K562 (cell line): ENCODE measurements around the gene ZC3H12C. TPM values are rescaled to one million over a fixed set of nuclear protein-coding genes. Genes with fewer than 3 reads are reported as not detected.
"Not testable (repeated sequence)": the region's sequence is repeated elsewhere in the genome, so short reads cannot be mapped to it uniquely, and the experiment has no call there.

Experiments used
- ATAC-seq: fragments of 200-7000 bp; cut with Tn5 transposase; 3 replicates; pipeline ENCODE4 v1.9.1; 2020; ENCODE audit warnings: moderate library complexity
- BruUV-seq: library from RNA; stranded (reverse); fragments of 400-500 nt; replicated peaks from 2 replicates; lab custom pipeline; 2021; lab: Mats Ljungman, UMichigan
- CTCF ChIA-PET: fragments of 300-600 bp; formaldehyde crosslinking; extraction: SDS; loops from one replicate; lab custom pipeline; 2021; ENCODE audit warnings: low intra/inter-chr PET ratio; lab: Yijun Ruan, JAX
- POLR2A ChIA-PET: fragments of 300-600, 350-650 bp; sonication (Branson Sonifier 250); formaldehyde crosslinking; extraction: SDS; loops from one replicate; lab custom pipeline; 2021; ENCODE audit warnings: antibody characterized with exemption, inconsistent platforms; lab: Yijun Ruan, JAX
- DNase-seq, 4 experiments: peaks; one replicate each; pipeline versions ENCODE4 v3.0.0 to v3.0.0-alpha.2; 2011 to 2018; ENCODE audit warnings: low spot score in 3 of 4, mixed read lengths in 3 of 4; ENCODE audit errors: extremely low read depth in 1 of 4
- FAIRE-seq: peaks from 2 replicates; lab custom pipeline; 2011; peaks lifted over from hg19 to GRCh38; lab: Jason Lieb, UNC
- H2AFZ ChIP-seq: 2 replicates; pipeline ENCODE4 v1.6.0; 2011; ENCODE audit warnings: low read depth, low read length, control low read depth, inconsistent platforms
- H3K27ac ChIP-seq: fragments of 200-600 bp; 3 replicates; pipeline ENCODE4 v1.8.0; 2011; ENCODE audit warnings: low read depth, mild to moderate bottlenecking, control low read depth, inconsistent platforms, low read length, moderate library complexity, mixed read lengths; ENCODE audit errors: extremely low read depth
- H3K27me3 ChIP-seq, 2 experiments: fragments of 300-600 bp in 1 of 2; 2 replicates in 1 of 2; 3 replicates in 1 of 2; pipeline versions ENCODE4 v1.6.0 to v1.8.0; 2011; ENCODE audit warnings: inconsistent platforms in 2 of 2, low read length in 2 of 2, mild to moderate bottlenecking in 1 of 2, mixed read lengths in 1 of 2, moderate library complexity in 1 of 2; ENCODE audit not compliant: control insufficient read depth in 2 of 2, insufficient read depth in 2 of 2
- H3K36me3 ChIP-seq: fragments of 300-600 bp; 3 replicates; pipeline ENCODE4 v1.8.0; 2011; ENCODE audit warnings: mild to moderate bottlenecking, low read length, inconsistent platforms; ENCODE audit not compliant: control insufficient read depth, insufficient read depth
- H3K4me1 ChIP-seq, 2 experiments: fragments of 200-600 bp in 1 of 2; replicated peaks in 1 of 2; 2 replicates in 1 of 2; 3 replicates in 1 of 2; pipeline versions ENCODE4 v1.5.1 to v1.8.0; 2011; ENCODE audit warnings: inconsistent platforms in 2 of 2, low read length in 2 of 2, mild to moderate bottlenecking in 1 of 2, mixed read lengths in 1 of 2, moderate library complexity in 1 of 2; ENCODE audit not compliant: control insufficient read depth in 2 of 2, insufficient read depth in 2 of 2
- H3K4me2 ChIP-seq: 2 replicates; pipeline ENCODE4 v1.6.1; 2011; ENCODE audit warnings: low read length, control low read depth, inconsistent platforms, mixed read lengths; ENCODE audit not compliant: insufficient read depth
- H3K4me3 ChIP-seq: fragments of 200-600 bp; sonication (generic), shearing (Covaris generic); 2 replicates; pipeline ENCODE4 v1.5.1; 2016; ENCODE audit warnings: control low read depth, inconsistent platforms
- H3K79me2 ChIP-seq: fragments of 200-600 bp; 3 replicates; pipeline ENCODE4 v1.8.0; 2011; ENCODE audit warnings: low read length, inconsistent platforms; ENCODE audit not compliant: control insufficient read depth, insufficient read depth
- H3K9ac ChIP-seq, 2 experiments: 2 replicates each; pipeline versions ENCODE4 v1.6.0 to v1.6.1; 2011; ENCODE audit warnings: low read depth in 2 of 2, low read length in 2 of 2, control low read depth in 1 of 2, inconsistent platforms in 1 of 2, mild to moderate bottlenecking in 1 of 2, mixed read lengths in 1 of 2; ENCODE audit not compliant: insufficient read depth in 1 of 2
- H3K9me1 ChIP-seq: one replicate; pipeline ENCODE4 v1.6.0; 2011; ENCODE audit warnings: inconsistent platforms, mild to moderate bottlenecking, low read length, moderate library complexity; ENCODE audit not compliant: control insufficient read depth, insufficient read depth
- H3K9me3 ChIP-seq: replicated peaks from 2 replicates; pipeline ENCODE4 v1.5.1; 2011; ENCODE audit warnings: low read depth, low read length, inconsistent platforms; ENCODE audit not compliant: control insufficient read depth, insufficient read depth
- H4K20me1 ChIP-seq: replicated peaks from 2 replicates; pipeline ENCODE4 v1.6.1; 2011; ENCODE audit warnings: low read length, inconsistent platforms, mixed read lengths; ENCODE audit not compliant: control insufficient read depth, insufficient read depth
- ATF1 ChIP-seq, 2 experiments: fragments of 450-650 bp in 1 of 2; IDR thresholded peaks; 2 replicates each; pipeline ENCODE4 v1.6.1; 2016; ENCODE audit warnings: missing compliant biosample characterization in 1 of 2, missing genetic modification characterization in 1 of 2
- ATF7 ChIP-seq: fragments of 450-650 bp; IDR thresholded peaks from 2 replicates; pipeline ENCODE4 v1.7.1; 2014; ENCODE audit warnings: mild to moderate bottlenecking, moderate library complexity
- CTBP1 ChIP-seq: fragments of 450-650 bp; IDR thresholded peaks from 2 replicates; pipeline ENCODE4 v1.6.1; 2016; ENCODE audit warnings: borderline replicate concordance
- NRF1 ChIP-seq, 2 experiments: fragments of 450-650 bp; IDR thresholded peaks in 1 of 2; conservative IDR thresholded peaks in 1 of 2; 2 replicates each; pipeline ENCODE4 v1.6.1; 2014; ENCODE audit warnings: mild to moderate bottlenecking in 2 of 2
- RAD21 ChIP-seq, 2 experiments: fragments of 250-450 bp in 1 of 2; fragments of 450-650 bp in 1 of 2; sonication (Bioruptor Pico) in 1 of 2; formaldehyde crosslinking in 1 of 2; IDR thresholded peaks in 1 of 2; conservative IDR thresholded peaks in 1 of 2; 2 replicates each; pipeline versions ENCODE4 v1.4.0 to v1.8.0; 2020 to 2022; ENCODE audit warnings: mild to moderate bottlenecking in 2 of 2, moderate library complexity in 1 of 2
- WGBS: fragments of 100-300 bp; shearing (Covaris generic); methylation state at CpG from one replicate; pipeline ENCODE4 v1.1.6; 2016; ENCODE audit warnings: low coverage, mixed read lengths; ENCODE audit not compliant: insufficient coverage; ENCODE audit errors: missing lambda C conversion rate; 5-methylcytosine and 5-hydroxymethylcytosine counted together
- in situ Hi-C: fragments of 300-500 bp; cut with MboI; formaldehyde crosslinking; loops from 4 replicates; pipeline ENCODE4 v1.15.0; 2018; ENCODE audit warnings: inconsistent platforms, mixed read lengths
- intact Hi-C: fragments of 100-400 bp; cut with micrococcal nuclease; formaldehyde crosslinking; loops from 2 replicates; pipeline ENCODE4 v1.14.2; 2022
- polyA plus RNA-seq, 8 experiments: library from polyadenylated mRNA; depleted of rRNA in 4 of 8; stranded (reverse) in 5 of 8; unstranded in 3 of 8; fragments of >200 nt; fragmentation: Nextera tagmentation in 2 of 8; fragmentation: Illumina TruSeq in 1 of 8; extraction: Ambion mirVana in 2 of 8; extraction: Trizol in 1 of 8; gene quantifications; 2 replicates each; pipeline versions ENCODE4 v1.2.1 to v1.2.3, GENCODE V29; 2011 to 2014; ENCODE audit warnings: inconsistent platforms in 1 of 8, missing spikeins in 1 of 8
- total RNA-seq, 7 experiments: library from RNA; depleted of rRNA in 6 of 7; stranded (reverse); fragments of >200 nt in 6 of 7; fragmentation: Illumina TruSeq in 2 of 7; extraction: Trizol in 2 of 7; gene quantifications; 2 replicates each; pipeline versions ENCODE4 v1.2.1 to v1.2.3, GENCODE V29; 2011 to 2021; ENCODE audit warnings: low replicate concordance in 1 of 7
- TF ChIP-seq, protein P1 (sequence below), 2 experiments: fragments of 450-650 bp in 1 of 2; sonication (generic) in 1 of 2; formaldehyde crosslinking in 1 of 2; IDR thresholded peaks; 2 replicates each; pipeline versions ENCODE4 v1.7.1 to v1.9.0; 2016 to 2022; ENCODE audit warnings: inconsistent platforms in 1 of 2, mild to moderate bottlenecking in 1 of 2, missing genetic modification reagents in 1 of 2

Gene ZC3H12C
- total and polyA plus RNA-seq, 9 of the 15 experiments (the other 6 are each of a cell fraction or from before 2014, with no cell fraction given) = 0.56 to 5.9 (median 3.3) TPM

DNA sequence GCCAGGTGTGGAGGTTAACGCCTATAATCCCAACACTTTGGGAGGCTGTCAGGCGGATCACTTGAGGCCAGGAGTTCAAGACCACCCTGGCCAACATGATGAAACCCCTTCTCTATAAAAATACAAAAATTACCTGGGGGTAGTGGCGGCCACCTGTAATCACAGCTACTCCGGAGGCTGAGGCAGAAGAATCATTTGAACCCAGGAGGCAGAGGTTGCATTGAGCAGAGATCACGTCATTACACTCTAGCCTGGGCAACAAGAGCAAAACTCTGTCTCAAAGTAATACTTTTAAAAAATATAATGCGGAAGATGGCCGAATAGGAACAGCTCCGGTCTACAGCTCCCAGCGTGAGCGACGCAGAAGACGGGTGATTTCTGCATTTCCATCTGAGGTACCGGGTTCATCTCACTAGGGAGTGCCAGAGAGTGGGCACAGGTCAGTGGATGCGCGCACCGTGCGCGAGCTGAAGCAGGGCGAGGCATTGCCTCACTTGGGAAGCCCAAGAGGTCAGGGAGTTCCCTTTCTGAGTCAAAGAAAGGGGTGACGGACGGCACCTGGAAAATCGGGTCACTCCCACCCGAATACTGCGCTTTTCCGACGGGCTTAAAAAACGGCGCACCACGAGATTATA lies 115.6 kb downstream of the ZC3H12C start:
- ATAC-seq (peak; percentile 58), DNase-seq (peak in 1 of 4 experiments; percentile 32)
- BruUV-seq; H3K9me1 ChIP-seq; H3K9me3 ChIP-seq; H3K27ac ChIP-seq; H4K20me1 ChIP-seq; CTCF ChIA-PET; H3K36me3 ChIP-seq; H3K4me1 ChIP-seq; H3K79me2 ChIP-seq; POLR2A ChIA-PET; FAIRE-seq; H3K27me3 ChIP-seq; TF ChIP-seq ATF1 (CRISPR knock-in tag; IDR thresholded peaks at IDR 0.05): not testable (repeated sequence)
- Histone ChIP-seq H3K4me3 (peak overlapping the region; percentile 24), H2AFZ (peak overlapping the region; percentile 68; the same call in 1 of the 2 replicates), H3K9ac (peak overlapping the region in 1 of 2 experiments; percentile 68; a peak in 2 of 4 replicates), H3K4me2 (peak overlapping the region; percentile 41; the same call in 1 of the 2 replicates)
- intact Hi-C loops (loop anchor here (10.0 kb wide), 1 partner anchor 316 kb away; no protein-coding TSS in a partner anchor), in situ Hi-C loops (loop anchor here (10.0 kb wide), 1 partner anchor 226 kb away; no protein-coding TSS in a partner anchor)
- TF ChIP-seq ATF7 (0 out of 2 replicates have a peak, but pooled peaks have one; percentile 15), ATF1 (tag; IDR thresholded peaks at IDR 0.05) (0 out of 2 replicates have a peak, but pooled peaks have one; percentile 9), CTBP1 (0 out of 2 replicates have a peak, but pooled peaks have one; percentile 35), NRF1 (conservative IDR thresholded peaks at IDR 0.05 in 1 of 2, IDR thresholded peaks at IDR 0.05 in 1 of 2) (peak; percentile 58 to 62), RAD21 (CRISPR knock-in tag; conservative IDR thresholded peaks at IDR 0.05 in 1 of 2, IDR thresholded peaks at IDR 0.05 in 1 of 2) (peak in 1 of 2 experiments; percentile 51; a peak in 2 of 4 replicates)
- TF ChIP-seq, protein P1, sequence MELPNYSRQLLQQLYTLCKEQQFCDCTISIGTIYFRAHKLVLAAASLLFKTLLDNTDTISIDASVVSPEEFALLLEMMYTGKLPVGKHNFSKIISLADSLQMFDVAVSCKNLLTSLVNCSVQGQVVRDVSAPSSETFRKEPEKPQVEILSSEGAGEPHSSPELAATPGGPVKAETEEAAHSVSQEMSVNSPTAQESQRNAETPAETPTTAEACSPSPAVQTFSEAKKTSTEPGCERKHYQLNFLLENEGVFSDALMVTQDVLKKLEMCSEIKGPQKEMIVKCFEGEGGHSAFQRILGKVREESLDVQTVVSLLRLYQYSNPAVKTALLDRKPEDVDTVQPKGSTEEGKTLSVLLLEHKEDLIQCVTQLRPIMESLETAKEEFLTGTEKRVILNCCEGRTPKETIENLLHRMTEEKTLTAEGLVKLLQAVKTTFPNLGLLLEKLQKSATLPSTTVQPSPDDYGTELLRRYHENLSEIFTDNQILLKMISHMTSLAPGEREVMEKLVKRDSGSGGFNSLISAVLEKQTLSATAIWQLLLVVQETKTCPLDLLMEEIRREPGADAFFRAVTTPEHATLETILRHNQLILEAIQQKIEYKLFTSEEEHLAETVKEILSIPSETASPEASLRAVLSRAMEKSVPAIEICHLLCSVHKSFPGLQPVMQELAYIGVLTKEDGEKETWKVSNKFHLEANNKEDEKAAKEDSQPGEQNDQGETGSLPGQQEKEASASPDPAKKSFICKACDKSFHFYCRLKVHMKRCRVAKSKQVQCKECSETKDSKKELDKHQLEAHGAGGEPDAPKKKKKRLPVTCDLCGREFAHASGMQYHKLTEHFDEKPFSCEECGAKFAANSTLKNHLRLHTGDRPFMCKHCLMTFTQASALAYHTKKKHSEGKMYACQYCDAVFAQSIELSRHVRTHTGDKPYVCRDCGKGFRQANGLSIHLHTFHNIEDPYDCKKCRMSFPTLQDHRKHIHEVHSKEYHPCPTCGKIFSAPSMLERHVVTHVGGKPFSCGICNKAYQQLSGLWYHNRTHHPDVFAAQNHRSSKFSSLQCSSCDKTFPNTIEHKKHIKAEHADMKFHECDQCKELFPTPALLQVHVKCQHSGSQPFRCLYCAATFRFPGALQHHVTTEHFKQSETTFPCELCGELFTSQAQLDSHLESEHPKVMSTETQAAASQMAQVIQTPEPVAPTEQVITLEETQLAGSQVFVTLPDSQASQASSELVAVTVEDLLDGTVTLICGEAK (IDR thresholded peaks at IDR 0.05) = 0 out of 2 replicates have a peak, but pooled peaks have one; percentile 7
- TF ChIP-seq, protein P1 (CRISPR knock-in tag; IDR thresholded peaks at IDR 0.05) = not testable (repeated sequence)
- 30% methylated on average over 16 of the region's 29 CpGs for WGBS
